HG03108 (cell line): Measurements from ENCODE around the gene ULK2.
"Not testable (repeated sequence)": the region's sequence is repeated elsewhere in the genome, so short reads cannot be mapped to it uniquely, and the experiment has no call there.

Experiments used
- ATAC-seq: cut with Tn5 transposase; IDR thresholded peaks from one replicate; pipeline ENCODE4 v1.9.1; 2021; ENCODE audit warnings: moderate library complexity; ENCODE audit not compliant: unreplicated experiment

ULK2 gene

GRCh38 chr17:19867329-19868078 is at the start of gene ULK2:
ULK2 (minus strand) TSS chr17:19867936; CDS start chr17:19867417, 519 bp downstream.
- peak; percentile 43 for ATAC-seq

DNA sequence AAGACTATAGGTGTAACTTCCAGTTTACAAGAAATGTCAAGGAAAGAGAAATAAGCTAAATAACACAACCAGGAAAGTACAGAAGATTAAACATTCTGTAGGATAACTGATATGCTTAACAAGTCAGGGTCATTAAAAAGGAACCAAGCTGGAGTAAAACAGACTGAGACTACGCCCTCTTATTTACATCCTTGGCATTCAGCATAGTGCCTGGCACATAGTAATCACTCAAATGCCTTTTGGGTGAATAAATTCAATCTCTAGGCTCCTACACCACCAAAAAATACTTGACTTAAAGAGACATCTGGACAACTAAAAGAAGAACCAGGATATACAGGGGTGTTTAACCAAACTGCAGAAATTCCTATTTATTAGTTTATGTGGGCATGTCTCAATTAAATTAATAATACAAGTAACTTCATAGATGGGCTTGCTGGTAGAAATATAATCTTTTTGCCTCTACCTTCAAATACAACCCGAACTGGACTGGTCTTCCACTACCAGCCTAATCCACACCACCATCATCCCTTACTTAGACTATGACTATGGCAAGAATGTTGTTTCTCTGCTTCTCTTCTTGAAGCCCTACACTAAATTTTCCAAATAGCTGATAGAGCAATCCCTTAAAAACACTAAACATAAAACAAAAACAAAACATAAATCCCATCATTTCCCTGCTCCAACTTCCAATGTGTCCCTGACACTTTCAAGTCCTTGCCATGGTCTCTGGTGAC is 47.7 kb upstream of the ULK2 start:
- ATAC-seq: no peak

GRCh38 chr17:19911033-19911432 is 43.3 kb upstream of the ULK2 start:
- ATAC-seq: no peak

GRCh38 chr17:19909139-19909538 is 41.4 kb upstream of the ULK2 start:
- no peak for ATAC-seq

DNA sequence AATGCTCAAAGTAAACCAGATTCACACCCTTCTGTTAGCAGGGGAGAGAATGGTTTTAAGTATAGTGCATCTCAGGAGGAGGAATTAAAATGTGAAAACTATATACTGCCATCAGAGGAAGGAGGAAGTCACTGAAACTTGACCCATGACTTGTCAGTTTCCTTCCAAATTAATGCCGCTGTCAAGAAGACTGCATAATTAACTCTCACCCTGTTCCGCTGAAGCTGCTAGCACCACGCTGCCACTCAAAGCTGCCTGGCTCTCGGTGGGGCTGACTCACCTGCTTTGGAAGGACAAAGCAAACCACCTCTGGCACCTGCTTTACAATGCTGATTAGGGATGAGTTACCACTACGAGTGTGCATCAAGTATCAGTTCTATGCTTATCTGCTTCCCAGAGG is 37.8 kb upstream of the ULK2 start:
- no peak for ATAC-seq

DNA sequence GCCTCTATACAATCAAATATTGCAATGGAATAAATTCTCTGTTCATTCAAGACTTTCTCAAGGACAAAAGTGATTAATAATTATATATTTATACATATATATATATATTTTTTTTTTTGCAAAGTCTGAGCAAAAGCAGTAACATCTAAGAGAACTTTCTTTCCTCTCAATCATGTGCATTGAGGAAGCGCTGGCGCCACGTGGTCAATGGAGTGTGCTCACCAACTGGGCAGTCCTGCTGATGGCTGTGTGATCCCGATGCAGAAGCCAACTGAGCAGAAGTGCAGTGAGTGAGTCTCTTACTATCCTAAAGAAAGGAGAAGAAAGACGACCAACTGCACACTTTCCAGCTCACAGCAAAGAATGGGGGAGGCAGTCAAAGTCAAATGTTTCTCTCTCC is 37.2 kb upstream of the ULK2 start:
- ATAC-seq: no peak

DNA sequence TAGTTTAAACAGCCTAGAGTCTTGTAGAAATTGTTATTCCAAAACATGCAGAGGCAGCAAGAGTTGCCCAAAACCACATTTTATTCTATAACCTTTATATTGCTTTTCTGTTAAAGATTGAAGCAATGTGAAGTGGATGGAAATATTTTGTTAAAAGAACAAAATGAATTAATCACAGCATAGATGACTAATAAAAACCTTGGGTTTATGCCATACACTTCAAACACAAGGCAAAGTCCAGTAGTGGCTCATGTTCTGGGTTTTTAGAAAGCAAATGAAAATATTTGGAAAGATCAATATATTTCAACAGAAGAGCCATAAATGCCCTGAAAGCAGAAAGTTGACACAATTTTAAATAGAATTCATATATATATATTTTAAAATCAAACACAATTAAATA is 36.7 kb upstream of the ULK2 start:
- ATAC-seq: no peak

- no peak for ATAC-seq
Measured at GRCh38 chr17:19900809-19901208, 33.1 kb upstream of the ULK2 start.

DNA sequence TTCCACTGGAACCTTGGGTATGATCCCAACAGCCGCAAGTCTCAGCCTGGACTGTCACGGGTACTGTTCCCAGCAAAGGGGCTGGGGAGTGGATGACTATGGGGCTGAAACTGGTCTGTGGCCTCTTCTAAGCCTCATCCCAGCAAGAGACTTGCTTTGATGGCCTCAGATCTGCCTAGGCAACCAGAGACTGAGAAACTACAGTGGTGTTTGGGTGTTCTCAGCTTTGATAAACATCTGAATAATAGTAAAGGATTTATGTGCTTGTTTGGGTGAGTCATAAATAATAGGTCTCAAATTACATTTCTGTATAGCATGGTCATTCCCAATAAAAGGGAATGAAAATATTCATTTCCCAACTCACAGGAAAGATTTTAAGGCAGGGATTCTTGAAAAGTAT is 30.2 kb upstream of the ULK2 start:
- no peak for ATAC-seq

GRCh38 chr17:19897090-19897837 is 29.5 kb upstream of the ULK2 start:
- ATAC-seq: no peak

- ATAC-seq: no peak
Measured at GRCh38 chr17:19896679-19897078, 28.9 kb upstream of the ULK2 start.

DNA sequence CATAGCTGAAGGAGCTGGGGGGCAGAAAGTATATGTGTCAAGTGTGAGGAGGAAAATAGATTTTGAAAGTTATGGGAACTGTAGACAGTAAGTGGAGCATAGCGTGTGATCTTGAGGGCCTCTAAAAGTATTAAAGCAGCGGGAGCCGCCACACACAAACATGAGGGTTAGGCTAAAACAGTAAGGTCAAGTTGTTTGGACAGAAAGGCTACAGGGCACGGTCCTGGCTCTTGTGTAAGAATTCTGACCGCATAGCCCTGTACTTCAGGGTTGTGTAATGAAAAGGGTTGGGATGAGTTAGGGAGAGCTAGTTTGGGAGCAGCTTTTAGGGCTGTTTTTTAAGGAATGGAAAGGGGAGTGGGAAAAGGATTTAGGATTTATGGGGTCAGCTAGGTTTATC is 22.8 kb upstream of the ULK2 start:
- not testable (repeated sequence) for ATAC-seq

GRCh38 chr17:19890001-19890400 is 22.3 kb upstream of the ULK2 start:
- not testable (repeated sequence) for ATAC-seq

DNA sequence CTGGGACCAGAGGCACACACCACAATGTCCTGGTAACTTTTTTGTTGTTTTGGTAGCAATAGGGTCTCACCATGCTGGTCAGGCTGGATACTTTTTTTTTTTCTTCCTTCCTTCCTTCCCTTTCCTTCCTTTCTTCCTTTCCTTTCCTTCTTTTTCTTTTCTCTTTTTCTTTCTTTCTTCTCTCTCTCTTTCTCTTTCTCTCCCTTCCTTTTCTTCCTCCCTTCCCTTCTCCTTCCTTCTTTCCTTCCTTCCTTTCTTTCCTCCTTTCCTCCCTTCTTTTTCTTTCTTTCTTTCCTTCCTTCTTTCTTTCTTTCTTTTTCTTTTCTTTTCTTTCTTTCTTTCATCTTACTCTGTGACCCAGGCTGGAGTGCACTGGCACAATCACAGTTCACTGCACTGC is 18.4 kb upstream of the ULK2 start:
- ATAC-seq: no peak

GRCh38 chr17:19883537-19884215 is 15.9 kb upstream of the ULK2 start:
- no peak for ATAC-seq

DNA sequence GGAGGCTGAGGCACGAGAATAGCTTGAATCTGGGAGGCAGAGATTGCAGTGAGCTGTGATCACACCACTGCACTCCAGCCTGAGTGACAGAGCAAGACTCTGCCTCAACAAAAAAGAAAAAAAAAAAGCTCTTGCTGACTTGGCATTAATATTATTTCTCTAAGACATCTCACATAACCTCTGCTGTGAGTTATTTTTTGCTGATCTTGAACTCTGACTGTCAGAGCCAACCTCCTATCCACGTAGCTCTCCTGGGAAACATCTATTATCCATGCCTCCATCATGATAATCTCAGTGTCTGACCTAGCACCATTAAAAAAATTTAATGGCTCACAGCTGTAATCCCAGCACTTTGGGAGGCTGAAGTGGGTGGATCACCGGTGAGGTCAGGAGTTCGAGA is 12.7 kb upstream of the ULK2 start:
- ATAC-seq: no peak

- ATAC-seq: no peak
Measured at GRCh38 chr17:19877364-19877945, 9.7 kb upstream of the ULK2 start.

GRCh38 chr17:19876529-19877161 is 8.9 kb upstream of the ULK2 start:
- no peak for ATAC-seq

DNA sequence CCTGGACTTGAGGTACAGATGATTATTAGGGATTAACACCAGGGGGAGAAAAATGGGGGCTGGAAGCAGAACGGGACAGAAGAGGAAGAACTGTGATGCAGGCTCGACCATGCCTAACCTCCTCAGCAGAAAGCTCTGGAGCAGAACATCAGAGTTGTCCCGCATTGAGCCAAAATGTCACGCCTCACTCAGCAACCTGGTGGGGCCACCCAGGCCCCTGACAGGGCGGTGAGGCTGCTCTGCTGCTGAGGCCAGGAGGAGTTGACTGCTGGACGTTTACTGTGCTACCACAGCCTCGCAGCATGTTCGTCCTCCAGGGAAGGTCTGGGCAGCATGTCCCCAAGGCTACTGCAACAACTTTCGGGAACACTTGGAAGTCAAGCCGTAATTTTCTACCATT is 6.5 kb upstream of the ULK2 start:
- ATAC-seq: no peak

- ATAC-seq: no peak
Measured at GRCh38 chr17:19873346-19873745, 5.6 kb upstream of the ULK2 start.

- no peak for ATAC-seq
Measured at GRCh38 chr17:19868079-19868395, 301 bp upstream of the ULK2 start.
